GM03348 (cell line): ENCODE results near the gene FBXL14.

Experiments used
- DNase-seq: peaks from one replicate; pipeline ENCODE4 v3.0.0; 2012; ENCODE audit warnings: low spot score

FBXL14 gene

GRCh38 chr12:1594261-1595025 lies at the start of gene FBXL14:
Gene FBXL14, minus strand, starts transcription at chr12:1594581. Its CDS starts 515 bp downstream, at chr12:1594066.
- peak; percentile 91 for DNase-seq

- no peak for DNase-seq
Observed at GRCh38 chr12:1643905-1644533, 49.6 kb upstream of the FBXL14 start.

GRCh38 chr12:1643043-1643442 lies 48.7 kb upstream of the FBXL14 start:
- no peak for DNase-seq

- DNase-seq = no peak
Observed at GRCh38 chr12:1642513-1642912, 48.1 kb upstream of the FBXL14 start.

DNA sequence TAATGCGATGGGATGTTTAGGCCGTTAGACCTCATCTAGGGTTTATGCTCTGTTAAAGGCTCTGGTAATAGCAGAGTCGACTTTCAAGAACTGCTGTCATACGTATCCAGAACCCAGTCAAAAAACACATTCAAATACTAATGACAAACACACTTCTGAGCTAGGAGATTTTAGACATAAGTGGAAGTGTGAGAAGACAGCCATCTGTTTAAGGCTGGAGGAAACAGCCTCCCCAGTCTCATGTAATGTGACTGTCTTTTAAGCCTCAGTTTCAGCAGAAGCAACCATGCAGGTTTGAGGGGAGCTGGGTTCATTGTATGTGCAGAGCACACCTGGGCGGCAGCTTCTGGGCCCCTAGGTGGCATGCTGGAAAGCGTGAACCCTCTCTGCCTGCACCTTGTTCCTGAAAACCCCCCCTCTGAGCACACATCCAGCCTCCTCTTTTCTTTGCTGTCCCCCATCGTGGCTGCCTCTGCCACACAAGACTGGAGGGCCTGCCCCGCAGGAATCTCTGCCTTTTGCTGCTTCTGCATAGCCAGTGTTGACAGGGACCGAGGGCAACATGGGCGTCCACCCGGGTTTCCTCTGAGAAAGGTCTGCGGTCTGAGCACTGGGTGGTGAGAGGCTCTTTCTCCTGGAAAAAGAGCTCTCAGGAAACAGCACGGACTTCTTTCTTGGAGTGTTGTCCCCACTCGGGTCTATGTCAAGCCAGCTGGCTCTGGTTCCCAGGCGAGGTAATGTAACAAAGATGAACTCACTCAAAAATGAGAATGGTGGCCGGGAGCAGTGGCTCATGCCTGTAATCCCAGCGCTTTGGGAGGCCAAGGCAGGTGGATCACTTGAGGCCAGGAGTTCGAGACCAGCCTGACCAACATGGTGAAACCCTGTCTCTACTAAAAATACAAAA lies 46.2 kb upstream of the FBXL14 start:
- no peak for DNase-seq

GRCh38 chr12:1639538-1639937 lies 45.2 kb upstream of the FBXL14 start:
- no peak for DNase-seq

GRCh38 chr12:1638203-1638602 lies 43.8 kb upstream of the FBXL14 start:
- no peak for DNase-seq

GRCh38 chr12:1635301-1636095 lies 41.1 kb upstream of the FBXL14 start:
- no peak for DNase-seq

- peak; percentile 88 for DNase-seq
Observed at GRCh38 chr12:1634590-1635191, 40.3 kb upstream of the FBXL14 start.

DNA sequence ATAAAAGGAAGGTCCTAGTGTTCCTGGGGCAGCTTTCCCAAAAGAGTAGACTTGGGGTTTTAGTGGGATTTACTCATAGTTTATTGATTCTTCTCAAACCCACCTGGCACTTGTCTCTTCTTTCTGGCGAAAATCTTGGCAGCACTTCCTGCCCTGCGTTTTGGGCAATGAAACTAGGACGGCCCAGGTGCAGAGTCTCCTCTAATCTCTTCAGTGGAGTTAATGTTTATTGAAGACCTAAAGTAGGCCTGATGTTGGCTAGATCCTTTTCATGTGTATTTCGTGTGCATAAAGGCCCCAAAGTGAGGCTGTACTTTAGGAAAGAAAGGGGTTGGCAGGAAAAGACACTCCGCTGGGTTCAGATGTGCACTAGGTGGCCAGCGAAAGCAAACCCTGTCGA lies 39.8 kb upstream of the FBXL14 start:
- DNase-seq = no peak

GRCh38 chr12:1633459-1633858 lies 39.1 kb upstream of the FBXL14 start:
- DNase-seq = no peak

DNA sequence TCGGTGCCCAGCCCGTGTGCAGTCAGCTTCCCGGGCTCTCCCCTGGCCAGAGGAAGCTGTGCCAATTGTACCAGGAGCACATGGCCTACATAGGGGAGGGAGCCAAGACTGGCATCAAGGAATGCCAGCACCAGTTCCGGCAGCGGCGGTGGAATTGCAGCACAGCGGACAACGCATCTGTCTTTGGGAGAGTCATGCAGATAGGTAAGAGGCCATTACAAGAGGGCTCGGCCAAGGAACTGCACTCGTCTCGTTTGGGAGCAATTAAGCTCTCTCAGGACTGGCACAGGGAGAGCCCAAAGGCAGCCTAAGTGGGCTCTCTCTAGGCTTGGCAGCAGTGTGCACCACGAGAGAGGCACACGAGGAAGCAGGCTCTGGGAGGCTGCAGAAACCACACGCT lies 38.3 kb upstream of the FBXL14 start:
- no peak for DNase-seq

- DNase-seq = no peak
Observed at GRCh38 chr12:1630827-1631591, 36.6 kb upstream of the FBXL14 start.

DNA sequence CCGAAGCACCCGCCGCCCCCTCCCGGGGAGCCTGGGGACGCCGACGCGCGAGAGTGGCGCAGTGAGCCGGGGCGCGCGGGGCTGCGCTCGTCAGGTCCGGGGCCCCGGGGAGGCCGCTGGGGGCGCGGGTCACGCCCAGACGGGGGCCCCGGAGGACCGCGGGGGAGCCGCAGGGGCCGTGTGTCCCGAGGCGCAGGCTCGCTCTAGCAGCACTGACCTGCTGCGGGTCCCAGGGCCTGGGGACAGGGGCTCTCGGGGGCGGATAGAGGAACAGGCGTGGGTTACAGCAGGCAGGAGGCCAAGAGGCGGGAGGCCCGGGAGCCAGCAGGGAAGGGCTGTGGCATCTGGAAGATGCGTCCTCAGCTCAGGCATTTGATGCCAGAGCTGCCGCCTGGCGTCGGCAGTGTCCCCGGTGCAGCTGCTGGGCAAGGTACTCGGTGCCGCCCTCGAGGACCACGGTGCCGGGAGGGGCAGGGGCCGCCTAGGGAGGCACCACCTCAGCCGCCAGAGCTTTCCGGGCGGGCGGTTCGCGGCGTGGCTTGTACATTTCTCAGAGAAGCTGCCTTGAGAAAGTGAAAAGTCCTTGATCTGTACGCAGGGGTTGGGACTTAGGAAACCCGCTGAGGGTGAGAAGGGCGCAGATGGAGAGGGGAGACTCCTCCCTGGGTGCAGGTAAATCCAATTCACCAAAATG lies 35.9 kb upstream of the FBXL14 start:
- peak; percentile 59 for DNase-seq

DNA sequence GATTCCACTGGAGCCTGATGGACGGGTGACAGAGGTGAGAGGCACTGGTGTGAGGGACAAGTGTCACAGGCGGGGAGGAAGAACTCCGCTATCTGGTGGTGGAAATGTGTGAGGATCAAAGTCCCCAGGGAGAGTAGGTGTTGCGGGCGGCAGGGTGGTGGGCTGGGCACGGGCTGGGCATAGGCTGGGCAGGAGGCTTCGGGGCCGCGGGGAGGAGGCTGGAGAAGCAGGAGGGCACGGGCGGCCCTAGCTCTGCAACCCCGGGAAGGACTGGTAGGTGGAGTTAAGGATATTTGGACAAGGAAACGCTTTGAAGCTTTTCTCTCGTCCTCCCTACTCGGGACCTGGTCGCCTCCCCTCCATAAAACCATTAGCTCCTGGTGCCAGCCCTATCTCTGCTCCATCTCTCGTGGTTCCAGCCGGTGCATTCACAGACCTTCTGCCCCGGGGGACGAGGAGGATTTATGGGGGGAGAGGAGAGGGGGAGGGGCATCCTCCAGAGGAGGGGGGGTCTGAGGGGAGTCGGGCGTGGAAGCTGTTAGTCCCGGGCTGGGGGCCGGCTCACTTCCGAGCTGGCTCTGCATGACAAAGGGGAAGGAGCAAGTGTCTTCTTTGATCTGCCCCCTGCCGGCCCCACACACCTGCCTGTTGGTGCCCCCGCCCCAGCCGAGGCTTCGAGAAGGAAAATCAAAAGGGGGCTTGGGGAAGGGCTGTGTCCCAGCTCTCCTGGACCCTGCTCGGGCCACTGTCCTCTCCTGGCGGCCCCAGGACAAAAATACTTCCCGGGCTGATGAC lies 35.2 kb upstream of the FBXL14 start:
- no peak for DNase-seq

- DNase-seq = no peak
Observed at GRCh38 chr12:1628666-1629337, 34.4 kb upstream of the FBXL14 start, which contains the start of gene WNT5B. Gene WNT5B, plus strand, starts transcription at chr12:1629231. Its CDS starts 2,124 bp downstream, at chr12:1631355.

DNA sequence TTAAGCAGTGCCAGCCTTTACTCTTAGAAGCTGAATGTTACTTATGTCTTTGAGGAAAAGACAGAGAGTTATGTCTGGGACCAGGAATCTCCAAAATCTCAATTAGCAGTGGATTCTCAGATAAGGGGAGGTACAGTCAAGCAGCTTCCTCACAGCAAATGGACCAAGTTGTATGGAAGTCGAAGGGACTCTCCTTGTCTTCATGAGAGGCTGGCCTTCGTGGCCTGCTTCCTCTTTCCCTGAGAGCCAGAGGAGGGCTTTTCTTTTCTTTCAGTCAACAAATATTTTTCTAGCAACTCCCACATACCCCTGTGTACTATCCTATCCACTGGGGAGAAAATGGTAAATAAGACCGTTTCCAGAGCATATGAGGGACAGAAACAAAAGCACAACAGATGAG lies 28.0 kb upstream of the FBXL14 start:
- no peak for DNase-seq

DNA sequence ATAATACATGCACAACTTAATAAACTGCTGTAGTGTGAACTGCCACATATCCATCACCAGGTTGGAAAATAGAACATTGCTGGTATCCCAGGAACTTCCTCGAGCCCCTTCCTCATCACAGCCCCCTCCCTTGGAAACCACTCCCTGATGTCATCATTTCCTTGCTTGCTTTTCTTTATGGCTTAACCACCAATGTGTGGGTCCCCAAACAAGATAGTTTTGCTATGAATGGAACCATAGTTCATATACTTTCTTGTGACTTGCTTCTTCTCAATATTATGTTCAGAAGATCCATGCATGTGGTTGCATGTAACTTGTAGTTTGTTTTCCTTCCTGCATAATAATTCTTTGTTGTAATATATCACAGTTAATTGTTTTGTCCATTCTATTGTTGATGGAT lies 25.7 kb upstream of the FBXL14 start:
- DNase-seq = no peak

GRCh38 chr12:1619587-1619986 lies 25.2 kb upstream of the FBXL14 start:
- DNase-seq = no peak
